Forelimb muscle (tissue), 1 donor: Measurements from ENCODE around the gene PARM1. TPM values are rescaled to one million over a fixed set of nuclear protein-coding genes. Genes with fewer than 3 reads are reported as not detected.
"Not testable (repeated sequence)": the region's sequence is repeated elsewhere in the genome, so short reads cannot be mapped to it uniquely, and the experiment has no call there.

ENCODE experiments used
- DNase-seq: peaks from one replicate; pipeline ENCODE4 v3.0.0-alpha.2; 2013; ENCODE audit warnings: low read depth
- polyA plus RNA-seq: library from polyadenylated mRNA; unstranded; fragments of 120-200 nt; gene quantifications from one replicate; pipeline ENCODE4 v1.2.1, GENCODE V29; 2013; ENCODE audit not compliant: insufficient read length

The PARM1 gene
- polyA plus RNA-seq, 1 donor = 53.1 TPM

- DNase-seq = no peak
These were observed 50.3 kb downstream of the PARM1 start for GRCh38 chr4:74983253-74983635.

GRCh38 chr4:74990276-74990875 lies 57.5 kb downstream of the PARM1 start:
- peak; percentile 60 for DNase-seq

- DNase-seq = not testable (repeated sequence)
These were observed 61.5 kb downstream of the PARM1 start for GRCh38 chr4:74994436-74994835.

- DNase-seq = no peak
These were observed 64.1 kb downstream of the PARM1 start for GRCh38 chr4:74996996-74997395.

GRCh38 chr4:74997948-74998729 lies 65.2 kb downstream of the PARM1 start:
- no peak for DNase-seq

- no peak for DNase-seq
These were observed 66.9 kb downstream of the PARM1 start for GRCh38 chr4:74999714-75000309.

GRCh38 chr4:75001871-75002270 lies 69.0 kb downstream of the PARM1 start:
- no peak for DNase-seq

- no peak for DNase-seq
These were observed 69.5 kb downstream of the PARM1 start for GRCh38 chr4:75002381-75002780.

- DNase-seq = no peak
These were observed 71.1 kb downstream of the PARM1 start for GRCh38 chr4:75003979-75004378.

- no peak for DNase-seq
These were observed 72.1 kb downstream of the PARM1 start for GRCh38 chr4:75004755-75005668.

GRCh38 chr4:75005727-75006126 lies 72.8 kb downstream of the PARM1 start:
- no peak for DNase-seq

GRCh38 chr4:75007891-75008290 lies 75.0 kb downstream of the PARM1 start:
- no peak for DNase-seq

- DNase-seq = no peak
These were observed 76.2 kb downstream of the PARM1 start for GRCh38 chr4:75009138-75009537.

GRCh38 chr4:75011131-75011795 lies 78.3 kb downstream of the PARM1 start:
- DNase-seq = no peak

GRCh38 chr4:75015627-75016026 lies 82.7 kb downstream of the PARM1 start:
- no peak for DNase-seq

- DNase-seq = no peak
These were observed 83.6 kb downstream of the PARM1 start for GRCh38 chr4:75016472-75016871.

GRCh38 chr4:75018811-75019479 lies 86.0 kb downstream of the PARM1 start:
- no peak for DNase-seq

GRCh38 chr4:75025431-75025830 lies 92.5 kb downstream of the PARM1 start:
- DNase-seq = no peak

- no peak for DNase-seq
These were observed 95.4 kb downstream of the PARM1 start for GRCh38 chr4:75028196-75028854.

- DNase-seq = no peak
These were observed 97.1 kb downstream of the PARM1 start for GRCh38 chr4:75030028-75030427.
